ENCODE data around the gene PRDX2. TPM values are rescaled to one million over a fixed set of nuclear protein-coding genes. Genes with fewer than 3 reads are reported as not detected.

PRDX2 gene
- total and polyA plus RNA-seq, 8 donors = 186 to 267 (median 234) TPM

DNA sequence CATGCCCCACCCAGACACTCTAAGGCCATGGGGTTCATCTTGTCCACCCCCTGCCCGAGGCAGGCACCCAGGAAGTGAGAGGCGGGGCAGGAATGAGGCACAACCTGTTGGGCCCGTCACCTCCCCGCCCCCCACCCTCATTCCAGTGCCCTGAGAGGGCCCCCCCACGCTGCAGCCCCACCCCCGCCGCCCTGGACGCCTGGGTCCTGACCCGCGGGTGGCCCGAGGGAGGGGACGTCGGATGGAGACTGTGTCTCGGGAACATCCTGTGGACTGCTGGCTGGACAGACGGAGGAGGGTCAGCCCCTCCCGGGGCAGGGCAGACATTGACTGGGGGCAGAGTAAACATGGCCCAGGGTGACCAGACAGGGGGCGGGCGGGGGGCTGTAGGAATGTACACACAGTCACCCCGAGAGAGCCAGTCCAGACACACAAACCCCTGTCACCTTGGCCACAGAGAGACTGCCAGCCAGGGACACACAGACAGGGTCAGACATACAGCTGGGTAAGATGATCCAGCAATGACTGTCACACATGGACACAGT, 17.7 kb downstream of the PRDX2 start:
- peak overlapping the region; percentile 99 to 100 for H3K27ac ChIP-seq
- ATAC-seq = peak; percentile 29
- intact Hi-C loops (cut with DNase I) = no loop called here
- peaks cover 59 to 97% of the 10 kb centered on the region in 2 donors for H3K4me1 ChIP-seq
- H3K36me3 ChIP-seq = no peaks in the 10 kb centered on the region
- DNase-seq = peak in 2 of 4 donors; percentile 48 to 83
- TF ChIP-seq, protein P1, sequence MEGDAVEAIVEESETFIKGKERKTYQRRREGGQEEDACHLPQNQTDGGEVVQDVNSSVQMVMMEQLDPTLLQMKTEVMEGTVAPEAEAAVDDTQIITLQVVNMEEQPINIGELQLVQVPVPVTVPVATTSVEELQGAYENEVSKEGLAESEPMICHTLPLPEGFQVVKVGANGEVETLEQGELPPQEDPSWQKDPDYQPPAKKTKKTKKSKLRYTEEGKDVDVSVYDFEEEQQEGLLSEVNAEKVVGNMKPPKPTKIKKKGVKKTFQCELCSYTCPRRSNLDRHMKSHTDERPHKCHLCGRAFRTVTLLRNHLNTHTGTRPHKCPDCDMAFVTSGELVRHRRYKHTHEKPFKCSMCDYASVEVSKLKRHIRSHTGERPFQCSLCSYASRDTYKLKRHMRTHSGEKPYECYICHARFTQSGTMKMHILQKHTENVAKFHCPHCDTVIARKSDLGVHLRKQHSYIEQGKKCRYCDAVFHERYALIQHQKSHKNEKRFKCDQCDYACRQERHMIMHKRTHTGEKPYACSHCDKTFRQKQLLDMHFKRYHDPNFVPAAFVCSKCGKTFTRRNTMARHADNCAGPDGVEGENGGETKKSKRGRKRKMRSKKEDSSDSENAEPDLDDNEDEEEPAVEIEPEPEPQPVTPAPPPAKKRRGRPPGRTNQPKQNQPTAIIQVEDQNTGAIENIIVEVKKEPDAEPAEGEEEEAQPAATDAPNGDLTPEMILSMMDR (IDR thresholded peaks at IDR 0.05) = no peak
- peak overlapping the region in 1 of 2 donors; percentile 42 for H3K4me3 ChIP-seq
- H3K27me3 ChIP-seq = no peaks in the 10 kb centered on the region
- H3K9me3 ChIP-seq = no peaks in the 10 kb centered on the region

DNA sequence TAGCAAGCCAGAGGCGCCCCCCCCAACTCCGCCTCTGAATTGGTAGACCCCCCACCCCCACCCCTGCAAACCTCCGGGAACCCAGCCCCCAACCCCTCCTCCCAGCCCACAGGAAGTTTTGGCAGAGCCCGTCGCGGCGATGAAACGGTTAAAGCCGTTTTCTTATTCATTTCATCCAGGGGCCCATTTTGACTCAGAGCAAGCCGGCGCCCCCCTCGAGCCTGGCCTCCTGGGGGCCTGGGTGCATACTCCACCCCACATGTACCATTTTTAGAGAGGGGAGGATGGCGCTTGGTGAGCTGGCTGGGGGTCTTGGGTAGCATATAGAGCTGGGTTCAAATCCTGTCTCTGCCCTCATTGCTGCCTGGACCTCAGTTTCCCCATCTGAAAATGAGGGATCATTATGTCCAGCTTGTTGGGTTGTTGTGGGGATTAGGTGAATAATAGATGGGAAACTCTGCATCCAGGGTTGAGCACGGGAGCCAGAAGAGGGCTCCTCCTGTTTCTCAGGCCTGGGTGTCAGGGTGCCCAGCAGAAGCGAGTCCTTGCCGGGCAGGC, 18.2 kb downstream of the PRDX2 start:
- H3K27me3 ChIP-seq = no peaks in the 10 kb centered on the region
- H3K27ac ChIP-seq = peak overlapping the region; percentile 99 to 100
- TF ChIP-seq, protein P1 (IDR thresholded peaks at IDR 0.05) = no peak
- intact Hi-C loops (cut with DNase I) = no loop called here
- H3K36me3 ChIP-seq = no peaks in the 10 kb centered on the region
- H3K4me3 ChIP-seq = peak overlapping the region; percentile 29 to 42
- DNase-seq = no peak
- no peak for ATAC-seq
- no peaks in the 10 kb centered on the region for H3K9me3 ChIP-seq
- H3K4me1 ChIP-seq = peaks cover 59 to 97% of the 10 kb centered on the region in 2 donors

DNA sequence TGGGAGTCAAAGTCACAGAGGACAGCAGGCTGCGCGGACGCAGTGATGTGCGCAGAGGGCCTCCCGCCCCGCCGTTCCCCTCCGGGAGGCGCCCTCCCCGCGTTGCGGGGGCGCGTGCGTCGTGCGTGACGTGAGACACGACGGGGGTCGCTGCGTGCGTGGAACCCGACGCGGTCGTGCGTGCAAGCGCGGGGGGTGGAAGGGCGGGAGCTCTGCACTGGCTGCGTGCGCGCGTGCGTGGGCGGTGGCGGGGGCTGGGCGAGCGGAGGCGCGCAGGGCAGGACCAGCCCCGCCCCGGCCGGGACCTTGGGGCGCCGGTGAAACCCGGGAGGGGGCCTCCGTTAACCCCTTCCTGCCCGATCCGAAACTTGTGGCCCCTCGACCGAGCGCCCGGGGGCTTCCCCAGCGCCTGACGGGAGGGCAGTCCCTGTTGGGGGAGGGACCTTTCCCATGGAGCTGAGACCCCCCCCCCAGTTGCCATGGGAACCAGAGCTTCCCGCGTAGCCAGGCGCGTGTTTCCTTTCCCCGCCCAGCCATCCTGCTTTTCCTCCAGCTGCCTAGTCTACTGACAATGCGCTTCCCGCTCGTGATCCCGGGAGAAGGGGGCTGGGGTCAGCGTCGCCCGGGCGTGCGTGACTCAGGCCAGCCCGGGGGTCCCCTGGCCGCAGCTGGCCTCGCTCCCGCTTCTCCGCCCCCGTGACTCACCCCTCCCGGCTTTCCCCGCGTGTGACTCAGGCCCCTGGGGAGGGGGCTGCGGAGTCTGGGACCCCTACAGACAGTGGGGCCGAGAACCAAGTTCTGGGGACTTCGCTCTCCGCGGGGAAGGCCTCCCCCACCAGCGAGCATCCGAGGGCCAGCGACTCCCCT, 18.9 kb downstream of the PRDX2 start:
- Histone ChIP-seq H3K36me3 (no peaks in the 10 kb centered on the region), H3K27ac (peak overlapping the region; percentile 99 to 100), H3K4me1 (peaks cover 52 to 92% of the 10 kb centered on the region in 2 donors), H3K27me3 (no peaks in the 10 kb centered on the region), H3K4me3 (peak overlapping the region; percentile 29 to 42), H3K9me3 (no peaks in the 10 kb centered on the region)
- TF ChIP-seq, protein P1 (IDR thresholded peaks at IDR 0.05) = no peak
- DNase-seq = peak; percentile 85 to 97 (median 90)
- ATAC-seq = peak; percentile 51
- intact Hi-C loops (cut with DNase I) = no loop called here

DNA sequence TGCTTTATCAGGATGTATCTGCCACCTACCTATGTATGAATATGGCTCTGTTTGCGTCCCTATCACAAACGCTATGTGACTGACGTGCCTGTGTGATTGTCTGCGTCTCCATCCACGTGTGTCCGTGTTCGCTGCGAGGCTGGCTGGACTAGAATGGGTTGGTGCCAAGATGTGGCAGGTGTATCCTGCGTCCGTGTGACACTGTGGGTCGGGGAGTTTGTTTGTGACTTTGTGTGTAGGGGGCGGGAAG, 19.5 kb downstream of the PRDX2 start:
- no peak for DNase-seq
- ATAC-seq = no peak
- H3K36me3 ChIP-seq = no peaks in the 10 kb centered on the region
- H3K9me3 ChIP-seq = no peaks in the 10 kb centered on the region
- H3K4me3 ChIP-seq = peak overlapping the region; percentile 29 to 42
- TF ChIP-seq, protein P1 (IDR thresholded peaks at IDR 0.05) = no peak
- peak overlapping the region; percentile 99 to 100 for H3K27ac ChIP-seq
- peaks cover 48 to 92% of the 10 kb centered on the region in 2 donors for H3K4me1 ChIP-seq
- intact Hi-C loops (cut with DNase I) = no loop called here
- no peaks in the 10 kb centered on the region for H3K27me3 ChIP-seq

All from left lung (tissue), 10 donors.